ENCODE results near the gene RBP5. TPM values are rescaled to one million over a fixed set of nuclear protein-coding genes. Genes with fewer than 3 reads are reported as not detected.

Gene RBP5
- polyA plus RNA-seq, 2 of the 4 experiments (the other 2 are of a cell fraction), result 0.25 TPM; not detected in 1

- POLR2A ChIA-PET, result no interaction called here
- no peak overlapping the region for H3K4me3 ChIP-seq
- ATAC-seq (no peak), FAIRE-seq (no peak), DNase-seq (ENCODE audit: low read depth in 1 of 2, low spot score in 1 of 2) (no peak)
- H3K4me1 ChIP-seq, result no peaks in the 10 kb centered on the region
- no peak overlapping the region for H3K4me2 ChIP-seq
- CTCF ChIA-PET, result interaction anchor here (1.0 to 5.8 kb wide), 5 partner anchors 8 to 82 kb away, joined by 3 to 35 read pairs (median 4); partner anchors contain the start of gene C1RL
- H3K27ac ChIP-seq, result no peak overlapping the region
- H3K9me3 ChIP-seq, result no peaks in the 10 kb centered on the region
- TF ChIP-seq HMGXB4 (CRISPR knock-in tag; IDR thresholded peaks at IDR 0.05; ENCODE audit: borderline replicate concordance) (no peak), NR3C1 (IDR thresholded peaks at IDR 0.05) (no peak), CHD4 (IDR thresholded peaks at IDR 0.05; ENCODE audit: borderline replicate concordance) (no peak), EP300 (IDR thresholded peaks at IDR 0.05) (no peak), CHD2 (IDR thresholded peaks at IDR 0.05; ENCODE audit: low read length, partially characterized antibody) (no peak), HOXA7 (CRISPR knock-in tag; IDR thresholded peaks at IDR 0.05) (no peak), BCL3 (IDR thresholded peaks at IDR 0.05) (no peak), ZC3H11A (IDR thresholded peaks at IDR 0.05) (no peak), POLR2AphosphoS2 (conservative IDR thresholded peaks at IDR 0.05; ENCODE audit: low read length) (no peak), GATA3 (IDR thresholded peaks at IDR 0.05; ENCODE audit: borderline replicate concordance) (no peak), HOXB13 (CRISPR knock-in tag; IDR thresholded peaks at IDR 0.05; ENCODE audit: low read depth) (no peak), HES2 (IDR thresholded peaks at IDR 0.05) (no peak)
- 81% methylated on average over 5 of the region's 5 CpGs for whole genome bisulfite sequencing (ENCODE audit: missing lambda C conversion rate)
These were observed 7.4 kb downstream of the RBP5 start for GRCh38 chr12:7121324-7121723.

GRCh38 chr12:7120166-7120565 is 8.5 kb downstream of the RBP5 start:
- no peak overlapping the region for H3K4me3 ChIP-seq
- H3K4me2 ChIP-seq, result no peak overlapping the region
- H3K4me1 ChIP-seq, result no peaks in the 10 kb centered on the region
- no peak overlapping the region for H3K27ac ChIP-seq
- DNase-seq (ENCODE audit: low read depth in 1 of 2, low spot score in 1 of 2) (no peak), FAIRE-seq (no peak), ATAC-seq (no peak)
- ChIA-PET CTCF (interaction anchor here (1.4 to 4.7 kb wide), 3 partner anchors 11 to 60 kb away, joined by 4 to 25 read pairs (median 5); partner anchors contain the start of genes C1RL and C1S), POLR2A (no interaction called here)
- no peak for TF ChIP-seq RFX5 (IDR thresholded peaks at IDR 0.05)
- H3K9me3 ChIP-seq, result no peaks in the 10 kb centered on the region
- WGBS (ENCODE audit: missing lambda C conversion rate), result 84% methylated on average over 5 of the region's 5 CpGs

GRCh38 chr12:7118881-7119280 is 9.8 kb downstream of the RBP5 start:
- 83% methylated on average over 3 of the region's 3 CpGs for WGBS (ENCODE audit: missing lambda C conversion rate)
- Histone ChIP-seq H3K4me1 (no peaks in the 10 kb centered on the region), H3K9me3 (no peaks in the 10 kb centered on the region), H3K4me2 (no peak overlapping the region), H3K4me3 (no peak overlapping the region), H3K27ac (no peak overlapping the region)
- no peak for TF ChIP-seq FOSL2 (IDR thresholded peaks at IDR 0.05)
- no peak for TF ChIP-seq FOSL2 (CRISPR knock-in tag; IDR thresholded peaks at IDR 0.05)
- no peak for TF ChIP-seq EHF (CRISPR knock-in tag; IDR thresholded peaks at IDR 0.05)
- TF ChIP-seq RCOR1 (IDR thresholded peaks at IDR 0.05; ENCODE audit: low read depth, low read length), result no peak
- no peak for TF ChIP-seq GATA3 (IDR thresholded peaks at IDR 0.05; ENCODE audit: borderline replicate concordance)
- TF ChIP-seq JUNB (IDR thresholded peaks at IDR 0.05), result no peak
- no peak for TF ChIP-seq CEBPB (IDR thresholded peaks at IDR 0.05)
- TF ChIP-seq ZFP36 (IDR thresholded peaks at IDR 0.05; ENCODE audit: borderline replicate concordance, partially characterized antibody), result no peak
- no peak for TF ChIP-seq HEYL (CRISPR knock-in tag; IDR thresholded peaks at IDR 0.05)
- TF ChIP-seq MYC (IDR thresholded peaks at IDR 0.05; ENCODE audit: borderline replicate concordance, low read length), result no peak
- TF ChIP-seq RAD21 (conservative IDR thresholded peaks at IDR 0.05 in 1 of 2, IDR thresholded peaks at IDR 0.05 in 1 of 2), result no peak
- TF ChIP-seq KDM1A (IDR thresholded peaks at IDR 0.05; ENCODE audit: low read depth), result no peak
- TF ChIP-seq MAZ (IDR thresholded peaks at IDR 0.05; ENCODE audit: borderline replicate concordance, low read depth, low read length), result no peak
- ChIA-PET CTCF (interaction anchor here (0.9 to 4.7 kb wide), 4 partner anchors 10 to 58 kb away, joined by 3 to 25 read pairs (median 5); partner anchors contain the start of genes C1RL and C1S), POLR2A (interaction anchor here (0.9 kb wide), 1 partner anchor 10 kb away, joined by 3 read pairs; the partner anchor contains the start of gene C1RL)
- DNase-seq (ENCODE audit: low read depth in 1 of 2, low spot score in 1 of 2), result no peak
- ATAC-seq, result no peak
- no peak for FAIRE-seq

All from A549 (cell line).